Measurements from ENCODE around the gene APBB3. TPM values are rescaled to one million over a fixed set of nuclear protein-coding genes. Genes with fewer than 3 reads are reported as not detected.

APBB3 gene, protein sequence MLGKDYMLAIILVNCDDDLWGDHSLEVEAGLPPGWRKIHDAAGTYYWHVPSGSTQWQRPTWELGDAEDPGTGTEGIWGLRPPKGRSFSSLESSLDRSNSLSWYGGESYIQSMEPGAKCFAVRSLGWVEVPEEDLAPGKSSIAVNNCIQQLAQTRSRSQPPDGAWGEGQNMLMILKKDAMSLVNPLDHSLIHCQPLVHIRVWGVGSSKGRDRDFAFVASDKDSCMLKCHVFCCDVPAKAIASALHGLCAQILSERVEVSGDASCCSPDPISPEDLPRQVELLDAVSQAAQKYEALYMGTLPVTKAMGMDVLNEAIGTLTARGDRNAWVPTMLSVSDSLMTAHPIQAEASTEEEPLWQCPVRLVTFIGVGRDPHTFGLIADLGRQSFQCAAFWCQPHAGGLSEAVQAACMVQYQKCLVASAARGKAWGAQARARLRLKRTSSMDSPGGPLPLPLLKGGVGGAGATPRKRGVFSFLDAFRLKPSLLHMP
- polyA plus RNA-seq (2012; ENCODE audit: insufficient read length, low read depth): 13.8 TPM

DNA sequence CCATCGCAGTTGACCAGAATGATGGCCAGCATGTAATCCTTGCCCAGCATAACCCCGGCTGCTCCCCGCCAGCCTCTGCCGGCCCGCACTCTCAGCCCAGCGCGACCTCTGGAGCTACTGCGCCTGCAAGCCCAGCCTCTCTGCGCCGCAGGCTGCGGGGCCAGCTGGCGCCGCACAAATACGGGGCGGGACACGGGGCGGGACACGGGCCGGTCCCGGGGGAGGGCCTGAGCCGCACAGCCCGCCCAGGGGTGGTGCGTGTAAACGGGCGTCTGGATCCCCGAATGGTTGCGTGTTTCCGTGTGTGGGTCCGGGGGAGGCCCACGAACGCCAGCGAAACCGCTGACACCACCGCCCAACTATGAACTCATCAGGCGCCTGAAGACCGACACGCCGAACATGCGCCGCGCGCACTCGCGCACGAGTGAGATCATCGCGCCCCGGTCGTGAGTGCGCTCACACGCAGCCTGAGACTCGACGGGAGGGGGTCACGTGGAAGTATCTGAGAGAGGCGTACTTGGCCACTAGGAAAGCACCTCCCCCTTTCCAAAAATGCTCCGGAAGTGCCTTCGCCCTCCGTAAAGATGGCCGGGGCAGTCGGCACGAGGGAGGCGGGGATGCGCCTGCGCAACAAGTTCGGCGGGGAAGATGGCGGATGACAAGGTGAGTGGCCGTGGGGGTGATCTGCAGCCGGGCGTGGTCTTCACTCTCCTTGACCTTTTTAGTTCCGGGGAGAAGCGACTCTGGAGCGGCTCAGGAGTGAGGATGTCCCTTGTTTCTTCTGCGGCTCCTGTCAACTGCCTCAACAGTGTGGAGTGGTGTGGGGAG, at the start of gene APBB3, which contains the start of gene SLC35A4:
Gene APBB3, minus strand, starts transcription at position 403 of the 828 bp plus-strand sequence. Its CDS starts 353 bp downstream, at position 50.
Gene SLC35A4, plus strand, starts transcription at position 633 of the 828 bp plus-strand sequence. CDS start 2,342 bp downstream, outside the sequence.
- TF ChIP-seq TAF1 (IDR thresholded peaks at IDR 0.05; ENCODE audit: borderline replicate concordance, insufficient read depth, low read length): peak; percentile 88
- TF ChIP-seq FOXP2 (optimal IDR thresholded peaks at IDR 0.05; ENCODE audit: borderline replicate concordance, extremely low read depth, extremely low read length, insufficient read depth): no peak
- peak; percentile 76; the same call in 1 of the 2 replicates for TF ChIP-seq SIN3A (IDR thresholded peaks at IDR 0.05; ENCODE audit: borderline replicate concordance, insufficient read depth, low read length)
- peak; percentile 83 for TF ChIP-seq POLR2AphosphoS5 (IDR thresholded peaks at IDR 0.05; ENCODE audit: low read depth, low read length)
- TF ChIP-seq, protein P1, sequence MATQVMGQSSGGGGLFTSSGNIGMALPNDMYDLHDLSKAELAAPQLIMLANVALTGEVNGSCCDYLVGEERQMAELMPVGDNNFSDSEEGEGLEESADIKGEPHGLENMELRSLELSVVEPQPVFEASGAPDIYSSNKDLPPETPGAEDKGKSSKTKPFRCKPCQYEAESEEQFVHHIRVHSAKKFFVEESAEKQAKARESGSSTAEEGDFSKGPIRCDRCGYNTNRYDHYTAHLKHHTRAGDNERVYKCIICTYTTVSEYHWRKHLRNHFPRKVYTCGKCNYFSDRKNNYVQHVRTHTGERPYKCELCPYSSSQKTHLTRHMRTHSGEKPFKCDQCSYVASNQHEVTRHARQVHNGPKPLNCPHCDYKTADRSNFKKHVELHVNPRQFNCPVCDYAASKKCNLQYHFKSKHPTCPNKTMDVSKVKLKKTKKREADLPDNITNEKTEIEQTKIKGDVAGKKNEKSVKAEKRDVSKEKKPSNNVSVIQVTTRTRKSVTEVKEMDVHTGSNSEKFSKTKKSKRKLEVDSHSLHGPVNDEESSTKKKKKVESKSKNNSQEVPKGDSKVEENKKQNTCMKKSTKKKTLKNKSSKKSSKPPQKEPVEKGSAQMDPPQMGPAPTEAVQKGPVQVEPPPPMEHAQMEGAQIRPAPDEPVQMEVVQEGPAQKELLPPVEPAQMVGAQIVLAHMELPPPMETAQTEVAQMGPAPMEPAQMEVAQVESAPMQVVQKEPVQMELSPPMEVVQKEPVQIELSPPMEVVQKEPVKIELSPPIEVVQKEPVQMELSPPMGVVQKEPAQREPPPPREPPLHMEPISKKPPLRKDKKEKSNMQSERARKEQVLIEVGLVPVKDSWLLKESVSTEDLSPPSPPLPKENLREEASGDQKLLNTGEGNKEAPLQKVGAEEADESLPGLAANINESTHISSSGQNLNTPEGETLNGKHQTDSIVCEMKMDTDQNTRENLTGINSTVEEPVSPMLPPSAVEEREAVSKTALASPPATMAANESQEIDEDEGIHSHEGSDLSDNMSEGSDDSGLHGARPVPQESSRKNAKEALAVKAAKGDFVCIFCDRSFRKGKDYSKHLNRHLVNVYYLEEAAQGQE (IDR thresholded peaks at IDR 0.05; ENCODE audit: insufficient read depth in 1 of 2, low read depth in 2 of 2, low read length in 2 of 2): peak; percentile 22 to 39; a peak in 2 of 4 replicates

DNA sequence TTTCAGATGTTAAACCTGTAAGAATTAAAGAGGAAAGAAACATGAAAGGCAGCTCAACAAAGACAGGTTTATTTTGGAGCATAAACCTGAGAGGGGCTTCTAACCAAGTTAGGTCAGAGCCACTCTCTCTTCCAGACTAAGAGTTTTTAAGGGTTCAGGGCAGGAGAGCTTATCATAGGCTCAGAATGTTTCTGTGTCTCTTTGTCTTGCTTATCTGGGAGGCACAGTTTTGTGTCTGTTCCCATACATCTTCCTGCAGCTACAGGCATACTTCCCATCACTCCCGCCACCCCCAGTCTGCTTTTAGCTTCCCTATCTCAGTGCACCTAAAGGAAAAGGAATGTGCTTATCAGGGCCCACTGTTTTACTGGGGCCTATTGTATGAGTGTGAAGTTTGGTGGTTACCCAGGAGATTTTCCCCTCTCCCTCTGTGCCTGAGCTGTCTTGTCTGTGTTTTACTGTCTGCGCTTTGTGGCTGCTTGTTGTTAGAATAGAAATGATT, 46.7 kb upstream of the APBB3 start:
- TF ChIP-seq, protein P1 (IDR thresholded peaks at IDR 0.05; ENCODE audit: insufficient read depth in 1 of 2, low read depth in 2 of 2, low read length in 2 of 2): no peak
- TF ChIP-seq SIN3A (IDR thresholded peaks at IDR 0.05; ENCODE audit: borderline replicate concordance, insufficient read depth, low read length): no peak
- no peak for TF ChIP-seq FOXP2 (optimal IDR thresholded peaks at IDR 0.05; ENCODE audit: borderline replicate concordance, extremely low read depth, extremely low read length, insufficient read depth)
- TF ChIP-seq POLR2AphosphoS5 (IDR thresholded peaks at IDR 0.05; ENCODE audit: low read depth, low read length): no peak
- no peak for TF ChIP-seq TAF1 (IDR thresholded peaks at IDR 0.05; ENCODE audit: borderline replicate concordance, insufficient read depth, low read length)

DNA sequence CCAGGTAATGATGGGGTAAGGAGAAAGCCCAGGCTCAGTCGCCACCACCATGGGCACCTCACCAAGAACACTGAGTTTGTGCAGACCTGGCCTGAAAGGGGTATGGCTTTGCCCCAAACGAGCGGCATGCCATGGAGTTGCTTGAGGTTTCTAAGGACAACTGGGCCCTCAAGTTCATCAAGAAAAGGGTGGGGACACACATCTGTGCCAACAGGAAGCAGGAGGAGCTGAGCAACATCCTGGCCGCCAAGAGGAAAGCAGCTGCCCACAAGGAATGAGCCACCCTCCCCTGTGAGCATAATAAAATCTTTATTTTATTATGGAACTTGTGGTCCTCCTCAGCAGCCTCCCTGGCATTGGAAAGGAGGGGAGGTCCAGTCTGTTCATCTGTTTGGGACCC, 44.7 kb upstream of the APBB3 start:
- TF ChIP-seq SIN3A (IDR thresholded peaks at IDR 0.05; ENCODE audit: borderline replicate concordance, insufficient read depth, low read length): no peak
- no peak for TF ChIP-seq FOXP2 (optimal IDR thresholded peaks at IDR 0.05; ENCODE audit: borderline replicate concordance, extremely low read depth, extremely low read length, insufficient read depth)
- no peak for TF ChIP-seq POLR2AphosphoS5 (IDR thresholded peaks at IDR 0.05; ENCODE audit: low read depth, low read length)
- no peak for TF ChIP-seq TAF1 (IDR thresholded peaks at IDR 0.05; ENCODE audit: borderline replicate concordance, insufficient read depth, low read length)
- TF ChIP-seq, protein P1 (IDR thresholded peaks at IDR 0.05; ENCODE audit: insufficient read depth in 1 of 2, low read depth in 2 of 2, low read length in 2 of 2): no peak

DNA sequence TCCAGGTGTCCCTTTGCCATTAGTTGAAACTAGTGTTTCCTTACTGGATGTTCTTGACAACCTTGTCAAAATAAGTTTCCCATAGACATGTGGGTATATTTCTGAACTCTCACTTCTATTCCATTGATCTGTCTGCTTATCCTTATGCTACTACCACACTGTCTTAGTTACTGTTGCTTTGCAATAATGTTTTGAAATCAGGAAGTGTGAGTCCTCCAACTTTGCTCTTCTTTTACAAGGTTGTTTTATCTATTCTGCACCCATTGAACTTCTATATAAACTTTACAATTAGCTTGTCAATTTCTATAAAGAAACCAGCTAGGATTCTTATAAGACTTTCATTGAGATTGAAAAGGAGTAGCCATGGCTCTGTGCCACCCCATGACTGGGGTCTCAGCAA, 44.3 kb upstream of the APBB3 start:
- TF ChIP-seq SIN3A (IDR thresholded peaks at IDR 0.05; ENCODE audit: borderline replicate concordance, insufficient read depth, low read length): no peak
- no peak for TF ChIP-seq TAF1 (IDR thresholded peaks at IDR 0.05; ENCODE audit: borderline replicate concordance, insufficient read depth, low read length)
- TF ChIP-seq, protein P1 (IDR thresholded peaks at IDR 0.05; ENCODE audit: insufficient read depth in 1 of 2, low read depth in 2 of 2, low read length in 2 of 2): no peak
- no peak for TF ChIP-seq POLR2AphosphoS5 (IDR thresholded peaks at IDR 0.05; ENCODE audit: low read depth, low read length)
- no peak for TF ChIP-seq FOXP2 (optimal IDR thresholded peaks at IDR 0.05; ENCODE audit: borderline replicate concordance, extremely low read depth, extremely low read length, insufficient read depth)
